ENCODE measurements around the gene LRSAM1. TPM values are rescaled to one million over a fixed set of nuclear protein-coding genes. Genes with fewer than 3 reads are reported as not detected.

Gene LRSAM1
- total and polyA plus RNA-seq, 2 donors from 2014 or later, result 15.8 to 24.6 TPM

DNA sequence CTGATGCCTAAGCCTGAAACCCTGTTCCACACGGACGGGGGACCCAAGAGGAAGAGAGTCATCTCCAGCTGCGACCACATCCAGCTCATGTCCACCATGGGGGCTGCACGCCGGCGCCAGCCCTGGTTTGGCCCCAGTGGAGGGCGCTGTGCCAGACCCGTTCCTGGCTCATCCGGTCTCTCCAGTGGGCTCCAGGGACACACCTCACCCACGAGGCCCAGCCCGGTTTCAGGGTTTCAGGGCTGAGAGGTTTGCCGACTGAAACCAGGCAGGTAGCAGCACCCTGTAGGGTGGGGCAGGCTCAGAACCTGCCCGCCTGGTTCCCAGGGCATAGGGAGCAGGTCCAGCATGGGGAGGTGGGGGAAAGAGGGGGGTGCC lies 89.3 kb downstream of the LRSAM1 start:
- Histone ChIP-seq H3K4me3 (ENCODE audit: low read length in 3 of 3) (no peak overlapping the region), H3K9me3 (ENCODE audit: control insufficient read depth in 2 of 3, insufficient read depth in 1 of 3, low read length in 3 of 3) (no peaks in the 10 kb centered on the region), H3K27ac (ENCODE audit: low read depth in 2 of 2, low read length in 2 of 2) (no peak overlapping the region), H3K27me3 (ENCODE audit: control insufficient read depth, insufficient read depth, low read length) (no peaks in the 10 kb centered on the region), H3K9ac (ENCODE audit: low read length in 3 of 3) (no peak overlapping the region), H3K36me3 (ENCODE audit: control insufficient read depth in 2 of 3, insufficient read depth in 3 of 3, low read length in 3 of 3) (no peaks in the 10 kb centered on the region), H3K4me1 (ENCODE audit: control insufficient read depth in 2 of 3, insufficient read depth in 2 of 3, low read depth in 1 of 3, low read length in 3 of 3) (peaks cover 0 to 58% (median 13%) of the 10 kb centered on the region in 3 donors)
- TF ChIP-seq, protein P1, sequence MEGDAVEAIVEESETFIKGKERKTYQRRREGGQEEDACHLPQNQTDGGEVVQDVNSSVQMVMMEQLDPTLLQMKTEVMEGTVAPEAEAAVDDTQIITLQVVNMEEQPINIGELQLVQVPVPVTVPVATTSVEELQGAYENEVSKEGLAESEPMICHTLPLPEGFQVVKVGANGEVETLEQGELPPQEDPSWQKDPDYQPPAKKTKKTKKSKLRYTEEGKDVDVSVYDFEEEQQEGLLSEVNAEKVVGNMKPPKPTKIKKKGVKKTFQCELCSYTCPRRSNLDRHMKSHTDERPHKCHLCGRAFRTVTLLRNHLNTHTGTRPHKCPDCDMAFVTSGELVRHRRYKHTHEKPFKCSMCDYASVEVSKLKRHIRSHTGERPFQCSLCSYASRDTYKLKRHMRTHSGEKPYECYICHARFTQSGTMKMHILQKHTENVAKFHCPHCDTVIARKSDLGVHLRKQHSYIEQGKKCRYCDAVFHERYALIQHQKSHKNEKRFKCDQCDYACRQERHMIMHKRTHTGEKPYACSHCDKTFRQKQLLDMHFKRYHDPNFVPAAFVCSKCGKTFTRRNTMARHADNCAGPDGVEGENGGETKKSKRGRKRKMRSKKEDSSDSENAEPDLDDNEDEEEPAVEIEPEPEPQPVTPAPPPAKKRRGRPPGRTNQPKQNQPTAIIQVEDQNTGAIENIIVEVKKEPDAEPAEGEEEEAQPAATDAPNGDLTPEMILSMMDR (IDR thresholded peaks at IDR 0.05; ENCODE audit: borderline replicate concordance, extremely low read depth, insufficient read depth), result no peak
- intact Hi-C loops (cut with DNase I), result no loop called here
- DNase-seq (no peak), FAIRE-seq (no peak)

DNA sequence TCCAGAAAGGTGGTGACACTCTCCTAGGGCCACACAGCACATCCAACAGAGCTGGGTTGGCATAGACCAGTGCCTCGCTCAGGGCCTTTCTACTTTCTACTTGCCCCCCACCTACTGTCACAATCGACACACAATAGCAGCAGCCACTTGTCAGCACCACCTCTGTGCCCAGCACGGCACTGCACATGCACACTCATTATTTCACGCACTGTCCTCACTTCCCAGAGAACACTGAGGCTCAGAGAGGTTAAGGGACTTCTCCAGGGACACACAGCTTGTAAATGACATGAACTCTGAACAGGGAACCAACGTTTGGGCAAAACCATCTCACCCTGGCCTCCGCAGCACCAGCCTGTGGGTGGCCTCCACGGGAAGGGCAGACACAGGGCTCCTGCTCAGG lies 89.9 kb downstream of the LRSAM1 start:
- TF ChIP-seq, protein P1 (IDR thresholded peaks at IDR 0.05; ENCODE audit: borderline replicate concordance, extremely low read depth, insufficient read depth), result no peak
- no peak for DNase-seq
- intact Hi-C loops (cut with DNase I), result no loop called here
- FAIRE-seq, result no peak
- peaks cover 0 to 62% (median 19%) of the 10 kb centered on the region in 3 donors for H3K4me1 ChIP-seq (ENCODE audit: control insufficient read depth in 2 of 3, insufficient read depth in 2 of 3, low read depth in 1 of 3, low read length in 3 of 3)
- H3K9ac ChIP-seq (ENCODE audit: low read length in 3 of 3), result no peak overlapping the region
- H3K36me3 ChIP-seq (ENCODE audit: control insufficient read depth in 2 of 3, insufficient read depth in 3 of 3, low read length in 3 of 3), result no peaks in the 10 kb centered on the region
- no peaks in the 10 kb centered on the region for H3K27me3 ChIP-seq (ENCODE audit: control insufficient read depth, insufficient read depth, low read length)
- H3K9me3 ChIP-seq (ENCODE audit: control insufficient read depth in 2 of 3, insufficient read depth in 1 of 3, low read length in 3 of 3), result no peaks in the 10 kb centered on the region
- H3K4me3 ChIP-seq (ENCODE audit: low read length in 3 of 3), result no peak overlapping the region
- no peak overlapping the region for H3K27ac ChIP-seq (ENCODE audit: low read depth in 2 of 2, low read length in 2 of 2)

DNA sequence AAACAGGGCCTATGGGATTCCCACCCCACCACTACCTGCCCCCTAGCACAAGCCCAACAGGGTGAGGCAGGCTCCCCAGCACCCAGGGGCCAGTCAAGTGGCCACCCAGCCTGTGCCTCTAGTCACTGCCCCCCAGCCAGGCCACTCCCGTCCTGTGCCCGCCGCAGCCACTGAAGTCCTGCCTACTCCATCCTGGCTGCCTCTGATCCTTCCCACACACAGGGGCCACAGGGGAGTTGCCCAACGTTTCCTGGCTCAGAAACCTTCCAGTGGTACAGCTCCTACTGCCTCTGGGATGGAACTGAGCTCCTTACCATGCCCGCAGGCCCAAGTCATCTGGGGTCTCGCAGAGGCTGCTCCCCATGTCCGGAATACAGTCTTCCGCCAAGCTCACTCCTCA lies 90.6 kb downstream of the LRSAM1 start:
- Histone ChIP-seq H3K9ac (ENCODE audit: low read length in 3 of 3) (no peak overlapping the region), H3K9me3 (ENCODE audit: control insufficient read depth in 2 of 3, insufficient read depth in 1 of 3, low read length in 3 of 3) (no peaks in the 10 kb centered on the region), H3K27ac (ENCODE audit: low read depth in 2 of 2, low read length in 2 of 2) (peak overlapping the region; percentile 28 to 38), H3K36me3 (ENCODE audit: control insufficient read depth in 2 of 3, insufficient read depth in 3 of 3, low read length in 3 of 3) (no peaks in the 10 kb centered on the region), H3K27me3 (ENCODE audit: control insufficient read depth, insufficient read depth, low read length) (no peaks in the 10 kb centered on the region), H3K4me3 (ENCODE audit: low read length in 3 of 3) (no peak overlapping the region), H3K4me1 (ENCODE audit: control insufficient read depth in 2 of 3, insufficient read depth in 2 of 3, low read depth in 1 of 3, low read length in 3 of 3) (peaks cover 0 to 66% (median 23%) of the 10 kb centered on the region in 3 donors)
- intact Hi-C loops (cut with DNase I), result no loop called here
- TF ChIP-seq, protein P1 (IDR thresholded peaks at IDR 0.05; ENCODE audit: borderline replicate concordance, extremely low read depth, insufficient read depth), result no peak
- no peak for FAIRE-seq
- DNase-seq, result no peak

DNA sequence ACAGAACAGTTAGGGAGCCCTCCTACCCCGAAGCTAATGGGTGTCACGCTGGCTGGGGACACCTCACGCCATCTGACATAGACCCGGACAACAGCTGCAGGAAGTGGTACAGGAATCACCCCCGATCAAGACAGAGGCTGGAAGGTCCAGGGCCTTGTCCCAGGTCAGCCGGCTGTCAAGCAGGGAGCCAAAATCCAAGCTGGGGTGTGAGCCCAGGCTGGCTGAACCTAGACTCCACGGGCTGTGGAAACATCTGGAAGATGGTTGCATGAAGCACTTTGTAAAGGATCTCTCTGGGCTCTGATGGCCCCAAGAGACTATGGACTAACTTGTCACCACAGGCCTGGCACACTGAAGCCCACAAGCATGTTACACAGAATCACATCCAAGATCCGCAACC lies 91.9 kb downstream of the LRSAM1 start:
- no peak for FAIRE-seq
- TF ChIP-seq, protein P1 (IDR thresholded peaks at IDR 0.05; ENCODE audit: borderline replicate concordance, extremely low read depth, insufficient read depth), result no peak
- no peak overlapping the region for H3K4me3 ChIP-seq (ENCODE audit: low read length in 3 of 3)
- peak overlapping the region in 1 of 2 donors; percentile 34 for H3K27ac ChIP-seq (ENCODE audit: low read depth in 2 of 2, low read length in 2 of 2)
- H3K9ac ChIP-seq (ENCODE audit: low read length in 3 of 3), result no peak overlapping the region
- H3K9me3 ChIP-seq (ENCODE audit: control insufficient read depth in 2 of 3, insufficient read depth in 1 of 3, low read length in 3 of 3), result no peaks in the 10 kb centered on the region
- DNase-seq, result no peak
- no peaks in the 10 kb centered on the region for H3K36me3 ChIP-seq (ENCODE audit: control insufficient read depth in 2 of 3, insufficient read depth in 3 of 3, low read length in 3 of 3)
- intact Hi-C loops (cut with DNase I), result no loop called here
- H3K4me1 ChIP-seq (ENCODE audit: control insufficient read depth in 2 of 3, insufficient read depth in 2 of 3, low read depth in 1 of 3, low read length in 3 of 3), result peaks cover 0 to 57% (median 23%) of the 10 kb centered on the region in 3 donors
- H3K27me3 ChIP-seq (ENCODE audit: control insufficient read depth, insufficient read depth, low read length), result no peaks in the 10 kb centered on the region

All from kidney (tissue), 14 donors.